Fibroblast of lung (primary cell): ENCODE results near the gene CCNY.

Experiments
- CTCF ChIP-seq, 2 donors: IDR thresholded peaks in 1 of 2; conservative IDR thresholded peaks in 1 of 2; 1 replicate in 1 of 2; 2 replicates in 1 of 2; pipeline ENCODE4 v1.5.1; 2011 to 2012; ENCODE audit warnings: low read length in 2 of 2, control low read depth in 1 of 2, inconsistent platforms in 1 of 2, low read depth in 1 of 2, mild to moderate bottlenecking in 1 of 2
- EZH2 ChIP-seq: IDR thresholded peaks from 2 replicates; pipeline ENCODE4 v1.5.1; 2012; ENCODE audit warnings: low read length, control low read depth, mild to moderate bottlenecking; ENCODE audit errors: missing control alignments

GRCh38 chr10:35422228-35422627 lies 85.9 kb downstream of the CCNY start:
- TF ChIP-seq CTCF (conservative IDR thresholded peaks at IDR 0.05 in 1 of 2, IDR thresholded peaks at IDR 0.05 in 1 of 2; ENCODE audit: low read depth in 1 of 2, low read length in 2 of 2) (no peak), EZH2 (no peak)
